ENCODE data around the gene BLVRB. TPM values are rescaled to one million over a fixed set of nuclear protein-coding genes. Genes with fewer than 3 reads are reported as not detected.

The BLVRB gene
- total and polyA plus RNA-seq, 10 of the 15 experiments (the other 5 are each of a cell fraction or from before 2014, with no cell fraction given) = 6.3 to 53.3 (median 27.8) TPM

DNA sequence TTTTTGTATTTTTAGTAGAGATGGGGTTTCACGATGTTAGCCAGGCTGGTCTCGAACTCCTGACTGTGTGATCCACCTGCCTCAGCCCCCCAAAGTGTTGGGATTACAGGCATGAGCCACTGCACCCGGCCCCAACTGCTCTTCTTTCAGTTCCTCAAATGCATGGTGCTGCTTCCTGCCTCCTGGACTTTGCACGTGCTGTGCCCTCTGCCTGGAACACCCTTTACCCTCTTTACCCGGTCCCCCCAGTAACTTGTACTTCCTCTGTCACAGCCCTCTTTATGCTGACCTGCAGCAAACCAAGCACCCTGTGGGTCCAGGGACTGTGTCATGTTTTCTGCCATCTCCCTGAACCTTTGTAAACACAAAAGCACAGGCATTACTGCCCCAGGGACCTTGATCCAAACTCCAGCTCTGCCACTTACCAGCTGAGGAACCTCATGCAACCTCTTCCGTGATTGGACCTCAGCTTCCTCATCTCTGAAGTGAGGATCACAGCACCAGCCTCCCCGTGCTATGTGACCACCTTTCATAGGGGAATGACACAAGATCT, 3.8 kb downstream of the BLVRB start (continued):
- TF ChIP-seq, protein P1, sequence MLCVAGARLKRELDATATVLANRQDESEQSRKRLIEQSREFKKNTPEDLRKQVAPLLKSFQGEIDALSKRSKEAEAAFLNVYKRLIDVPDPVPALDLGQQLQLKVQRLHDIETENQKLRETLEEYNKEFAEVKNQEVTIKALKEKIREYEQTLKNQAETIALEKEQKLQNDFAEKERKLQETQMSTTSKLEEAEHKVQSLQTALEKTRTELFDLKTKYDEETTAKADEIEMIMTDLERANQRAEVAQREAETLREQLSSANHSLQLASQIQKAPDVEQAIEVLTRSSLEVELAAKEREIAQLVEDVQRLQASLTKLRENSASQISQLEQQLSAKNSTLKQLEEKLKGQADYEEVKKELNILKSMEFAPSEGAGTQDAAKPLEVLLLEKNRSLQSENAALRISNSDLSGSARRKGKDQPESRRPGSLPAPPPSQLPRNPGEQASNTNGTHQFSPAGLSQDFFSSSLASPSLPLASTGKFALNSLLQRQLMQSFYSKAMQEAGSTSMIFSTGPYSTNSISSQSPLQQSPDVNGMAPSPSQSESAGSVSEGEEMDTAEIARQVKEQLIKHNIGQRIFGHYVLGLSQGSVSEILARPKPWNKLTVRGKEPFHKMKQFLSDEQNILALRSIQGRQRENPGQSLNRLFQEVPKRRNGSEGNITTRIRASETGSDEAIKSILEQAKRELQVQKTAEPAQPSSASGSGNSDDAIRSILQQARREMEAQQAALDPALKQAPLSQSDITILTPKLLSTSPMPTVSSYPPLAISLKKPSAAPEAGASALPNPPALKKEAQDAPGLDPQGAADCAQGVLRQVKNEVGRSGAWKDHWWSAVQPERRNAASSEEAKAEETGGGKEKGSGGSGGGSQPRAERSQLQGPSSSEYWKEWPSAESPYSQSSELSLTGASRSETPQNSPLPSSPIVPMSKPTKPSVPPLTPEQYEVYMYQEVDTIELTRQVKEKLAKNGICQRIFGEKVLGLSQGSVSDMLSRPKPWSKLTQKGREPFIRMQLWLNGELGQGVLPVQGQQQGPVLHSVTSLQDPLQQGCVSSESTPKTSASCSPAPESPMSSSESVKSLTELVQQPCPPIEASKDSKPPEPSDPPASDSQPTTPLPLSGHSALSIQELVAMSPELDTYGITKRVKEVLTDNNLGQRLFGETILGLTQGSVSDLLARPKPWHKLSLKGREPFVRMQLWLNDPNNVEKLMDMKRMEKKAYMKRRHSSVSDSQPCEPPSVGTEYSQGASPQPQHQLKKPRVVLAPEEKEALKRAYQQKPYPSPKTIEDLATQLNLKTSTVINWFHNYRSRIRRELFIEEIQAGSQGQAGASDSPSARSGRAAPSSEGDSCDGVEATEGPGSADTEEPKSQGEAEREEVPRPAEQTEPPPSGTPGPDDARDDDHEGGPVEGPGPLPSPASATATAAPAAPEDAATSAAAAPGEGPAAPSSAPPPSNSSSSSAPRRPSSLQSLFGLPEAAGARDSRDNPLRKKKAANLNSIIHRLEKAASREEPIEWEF (IDR thresholded peaks at IDR 0.05; ENCODE audit: insufficient replicate concordance, low read depth, low read length) = no peak
- no peak for TF ChIP-seq ZNF207 (IDR thresholded peaks at IDR 0.05; ENCODE audit: borderline replicate concordance)
- TF ChIP-seq CBFB (IDR thresholded peaks at IDR 0.05; ENCODE audit: low read depth) = no peak
- no peak for TF ChIP-seq NR2C2 (IDR thresholded peaks at IDR 0.05; ENCODE audit: borderline replicate concordance, control insufficient read depth, insufficient read length, low read depth)
- TF ChIP-seq, protein P2, sequence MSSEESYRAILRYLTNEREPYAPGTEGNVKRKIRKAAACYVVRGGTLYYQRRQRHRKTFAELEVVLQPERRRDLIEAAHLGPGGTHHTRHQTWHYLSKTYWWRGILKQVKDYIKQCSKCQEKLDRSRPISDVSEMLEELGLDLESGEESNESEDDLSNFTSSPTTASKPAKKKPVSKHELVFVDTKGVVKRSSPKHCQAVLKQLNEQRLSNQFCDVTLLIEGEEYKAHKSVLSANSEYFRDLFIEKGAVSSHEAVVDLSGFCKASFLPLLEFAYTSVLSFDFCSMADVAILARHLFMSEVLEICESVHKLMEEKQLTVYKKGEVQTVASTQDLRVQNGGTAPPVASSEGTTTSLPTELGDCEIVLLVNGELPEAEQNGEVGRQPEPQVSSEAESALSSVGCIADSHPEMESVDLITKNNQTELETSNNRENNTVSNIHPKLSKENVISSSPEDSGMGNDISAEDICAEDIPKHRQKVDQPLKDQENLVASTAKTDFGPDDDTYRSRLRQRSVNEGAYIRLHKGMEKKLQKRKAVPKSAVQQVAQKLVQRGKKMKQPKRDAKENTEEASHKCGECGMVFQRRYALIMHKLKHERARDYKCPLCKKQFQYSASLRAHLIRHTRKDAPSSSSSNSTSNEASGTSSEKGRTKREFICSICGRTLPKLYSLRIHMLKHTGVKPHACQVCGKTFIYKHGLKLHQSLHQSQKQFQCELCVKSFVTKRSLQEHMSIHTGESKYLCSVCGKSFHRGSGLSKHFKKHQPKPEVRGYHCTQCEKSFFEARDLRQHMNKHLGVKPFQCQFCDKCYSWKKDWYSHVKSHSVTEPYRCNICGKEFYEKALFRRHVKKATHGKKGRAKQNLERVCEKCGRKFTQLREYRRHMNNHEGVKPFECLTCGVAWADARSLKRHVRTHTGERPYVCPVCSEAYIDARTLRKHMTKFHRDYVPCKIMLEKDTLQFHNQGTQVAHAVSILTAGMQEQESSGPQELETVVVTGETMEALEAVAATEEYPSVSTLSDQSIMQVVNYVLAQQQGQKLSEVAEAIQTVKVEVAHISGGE (CRISPR knock-in tag; IDR thresholded peaks at IDR 0.05) = no peak
- TF ChIP-seq, protein P3, sequence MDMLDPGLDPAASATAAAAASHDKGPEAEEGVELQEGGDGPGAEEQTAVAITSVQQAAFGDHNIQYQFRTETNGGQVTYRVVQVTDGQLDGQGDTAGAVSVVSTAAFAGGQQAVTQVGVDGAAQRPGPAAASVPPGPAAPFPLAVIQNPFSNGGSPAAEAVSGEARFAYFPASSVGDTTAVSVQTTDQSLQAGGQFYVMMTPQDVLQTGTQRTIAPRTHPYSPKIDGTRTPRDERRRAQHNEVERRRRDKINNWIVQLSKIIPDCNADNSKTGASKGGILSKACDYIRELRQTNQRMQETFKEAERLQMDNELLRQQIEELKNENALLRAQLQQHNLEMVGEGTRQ (IDR thresholded peaks at IDR 0.05; ENCODE audit: borderline replicate concordance, low read depth, low read length) = no peak
- TF ChIP-seq RAD21 (IDR thresholded peaks at IDR 0.05; ENCODE audit: insufficient read depth, low read depth, low read length) = no peak
- no peak for TF ChIP-seq TAF1 (IDR thresholded peaks at IDR 0.05; ENCODE audit: borderline replicate concordance, low read depth, low read length)
- TF ChIP-seq, protein P4, sequence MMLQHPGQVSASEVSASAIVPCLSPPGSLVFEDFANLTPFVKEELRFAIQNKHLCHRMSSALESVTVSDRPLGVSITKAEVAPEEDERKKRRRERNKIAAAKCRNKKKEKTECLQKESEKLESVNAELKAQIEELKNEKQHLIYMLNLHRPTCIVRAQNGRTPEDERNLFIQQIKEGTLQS (IDR thresholded peaks at IDR 0.05; ENCODE audit: borderline replicate concordance, extremely low read depth, low read depth, low read length) = no peak
- TF ChIP-seq TCF3 (IDR thresholded peaks at IDR 0.05; ENCODE audit: borderline replicate concordance, insufficient read depth, low read depth, low read length) = 0 out of 2 replicates have a peak, but pooled peaks have one; percentile 17
- TF ChIP-seq JUND (IDR thresholded peaks at IDR 0.05; ENCODE audit: low read depth, low read length) = no peak
- TF ChIP-seq MYB (IDR thresholded peaks at IDR 0.05; ENCODE audit: borderline replicate concordance, low read depth, low read length) = no peak
- no peak for TF ChIP-seq EP300 (IDR thresholded peaks at IDR 0.05; ENCODE audit: borderline replicate concordance in 1 of 2, control insufficient read depth in 1 of 2, low read depth in 2 of 2, low read length in 2 of 2)
- TF ChIP-seq CBX5 (IDR thresholded peaks at IDR 0.05; ENCODE audit: low read depth) = no peak
- TF ChIP-seq CHD1 (IDR thresholded peaks at IDR 0.05; ENCODE audit: low read depth, low read length) = no peak

Measured in GM12878 (cell line).